Dermis lymphatic vessel endothelial cell (primary cell): ENCODE measurements around the gene DZIP1L. TPM values are rescaled to one million over a fixed set of nuclear protein-coding genes. Genes with fewer than 3 reads are reported as not detected.

Source experiments
- total RNA-seq: library from RNA; depleted of rRNA; stranded (reverse); fragments of >200 nt; gene quantifications from 2 replicates; pipeline ENCODE4 v1.2.1, GENCODE V29; 2014

The DZIP1L gene
- 1.3 and 2.7 TPM in 2 replicates for total RNA-seq

GRCh38 chr3:138114988-138115971 lies at the start of gene DZIP1L:
DZIP1L (minus strand) TSS chr3:138115608; CDS start chr3:138103971, 11,637 bp downstream.

GRCh38 chr3:138132239-138132638 lies 16.8 kb upstream of the DZIP1L start, which contains the start of gene A4GNT:
A4GNT (minus strand) TSS chr3:138132390; CDS start chr3:138131256, 1,134 bp downstream.

Other genes with a start within 250 kb of the DZIP1L start
- gene CLDN18, start 105.4 kb downstream of the DZIP1L start, total RNA-seq = not detected in 2 replicates
- gene A4GNT, start 16.8 kb upstream of the DZIP1L start, total RNA-seq = not detected in 2 replicates
- gene DBR1, start 59.3 kb upstream of the DZIP1L start, total RNA-seq = 14.2 and 18.5 TPM in 2 replicates
- 35.2 and 43.4 TPM in 2 replicates for gene ARMC8, start 71.7 kb upstream of the DZIP1L start, total RNA-seq
- not detected in 2 replicates for gene NME9, start 214.2 kb upstream of the DZIP1L start, total RNA-seq
- gene MRAS, start 233.0 kb upstream of the DZIP1L start, total RNA-seq = 4.9 and 6.6 TPM in 2 replicates